ENCODE measurements around the gene HAPLN3. TPM values are rescaled to one million over a fixed set of nuclear protein-coding genes. Genes with fewer than 3 reads are reported as not detected.
"Not testable (repeated sequence)": the region's sequence is repeated elsewhere in the genome, so short reads cannot be mapped to it uniquely, and the experiment has no call there.

HAPLN3 gene
- 0.51 TPM for polyA plus RNA-seq (2012; ENCODE audit: insufficient read depth, insufficient read length, low read depth)

DNA sequence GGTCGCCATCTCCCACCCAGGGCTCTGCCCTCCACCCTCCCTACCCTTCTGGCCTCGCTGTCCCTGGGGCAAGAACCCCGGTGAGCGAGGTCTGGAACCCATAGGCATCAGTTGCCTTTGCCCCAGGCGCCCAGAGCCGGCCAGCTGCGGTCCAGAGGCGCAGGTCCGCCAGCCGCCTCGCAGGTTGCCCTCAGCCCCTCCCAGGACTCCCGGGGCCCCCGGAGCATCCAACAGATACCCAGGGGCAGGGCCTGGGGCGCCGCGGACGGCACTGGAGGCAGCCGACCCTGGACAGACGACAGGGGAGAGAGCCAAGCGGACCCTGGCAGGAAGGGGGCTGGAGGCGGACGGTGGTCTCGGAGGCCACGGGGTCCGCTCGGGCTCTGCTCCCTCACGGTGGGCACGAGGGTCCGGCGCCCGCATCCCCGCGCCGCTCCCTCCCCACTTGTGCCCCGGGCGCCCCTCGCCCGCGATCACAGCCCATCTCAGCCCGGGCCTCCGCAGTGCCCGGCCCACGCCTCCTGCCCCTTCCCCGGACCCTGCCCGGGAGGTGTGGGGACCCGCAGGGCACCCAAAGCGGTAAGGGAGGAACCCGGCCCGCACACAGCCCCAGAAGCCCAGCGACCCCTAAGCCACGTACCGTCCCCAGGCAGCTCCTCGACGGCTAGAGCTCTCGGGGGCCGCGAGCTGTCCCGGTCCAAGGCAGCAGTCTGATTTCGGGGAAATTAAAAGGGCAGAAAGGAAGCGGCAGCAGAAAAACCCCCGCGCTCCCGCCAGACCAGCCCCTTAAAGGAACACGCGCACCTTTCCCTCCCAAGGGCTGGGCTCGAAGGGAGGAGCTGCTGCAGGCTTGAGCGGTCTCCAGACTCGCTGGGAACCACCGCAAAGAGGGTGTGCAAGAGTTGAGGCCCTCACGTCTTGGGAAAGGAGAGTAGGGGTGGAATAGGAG, at the start of gene HAPLN3:
TSS of gene HAPLN3 (minus strand) at position 726 of the 949 bp plus-strand sequence. CDS start 8,246 bp downstream, outside the sequence.
- Histone ChIP-seq H3K4me3 (ENCODE audit: low read depth, low read length) (peak within 1 kb of the TSS; percentile 30), H3K9me3 (no peaks in the 10 kb centered on the region; the same call in 1 of the 2 replicates), H3K36me3 (no peaks in the 10 kb centered on the region), H3K4me1 (peaks cover 5% of the 10 kb centered on the region; the same call in 1 of the 2 replicates), H3K27me3 (peaks cover 20% of the 10 kb centered on the region)
- DNase-seq, result no peak
- TF ChIP-seq CTCF (IDR thresholded peaks at IDR 0.05; ENCODE audit: low read depth, low read length), result no peak

DNA sequence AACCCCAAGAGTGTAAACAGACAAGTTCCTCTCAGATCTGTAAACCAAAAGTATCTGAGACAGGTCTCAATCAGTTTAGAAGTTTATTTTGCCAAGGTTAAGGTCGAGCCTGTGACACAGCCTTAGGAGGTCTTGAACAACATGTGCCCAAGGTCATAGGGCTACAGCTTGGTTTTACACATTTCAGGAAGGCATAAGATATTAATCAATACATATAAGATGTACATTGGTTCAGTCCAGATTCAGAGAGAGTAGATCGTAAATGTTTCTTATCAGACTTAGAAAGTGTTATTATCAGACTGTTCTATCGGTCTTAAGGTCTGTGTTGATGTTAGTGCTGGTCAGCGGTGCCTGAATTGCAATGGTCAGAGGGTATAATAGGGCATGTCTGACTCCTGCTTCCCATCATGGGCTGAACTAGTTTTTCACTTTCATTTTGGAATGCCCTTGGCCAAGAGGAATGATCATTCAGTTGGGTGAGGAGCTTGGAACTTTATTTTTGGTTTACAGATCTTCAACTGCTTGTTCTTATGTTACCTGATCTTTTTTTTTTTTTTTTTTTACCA, 44.8 kb upstream of the HAPLN3 start:
- no peak overlapping the region for H3K4me3 ChIP-seq (ENCODE audit: low read depth, low read length)
- no peak for DNase-seq
- no peak for TF ChIP-seq CTCF (IDR thresholded peaks at IDR 0.05; ENCODE audit: low read depth, low read length)
- no peaks in the 10 kb centered on the region for H3K27me3 ChIP-seq
- no peaks in the 10 kb centered on the region for H3K9me3 ChIP-seq
- H3K36me3 ChIP-seq, result no peaks in the 10 kb centered on the region
- H3K4me1 ChIP-seq, result no peaks in the 10 kb centered on the region

- H3K4me1 ChIP-seq, result no peaks in the 10 kb centered on the region
- no peak for TF ChIP-seq CTCF (IDR thresholded peaks at IDR 0.05; ENCODE audit: low read depth, low read length)
- H3K27me3 ChIP-seq, result no peaks in the 10 kb centered on the region
- no peaks in the 10 kb centered on the region for H3K9me3 ChIP-seq
- H3K36me3 ChIP-seq, result no peaks in the 10 kb centered on the region
- DNase-seq, result no peak
- H3K4me3 ChIP-seq (ENCODE audit: low read depth, low read length), result no peak overlapping the region
Measured at GRCh38 chr15:88939486-88939806, 44.1 kb upstream of the HAPLN3 start.

DNA sequence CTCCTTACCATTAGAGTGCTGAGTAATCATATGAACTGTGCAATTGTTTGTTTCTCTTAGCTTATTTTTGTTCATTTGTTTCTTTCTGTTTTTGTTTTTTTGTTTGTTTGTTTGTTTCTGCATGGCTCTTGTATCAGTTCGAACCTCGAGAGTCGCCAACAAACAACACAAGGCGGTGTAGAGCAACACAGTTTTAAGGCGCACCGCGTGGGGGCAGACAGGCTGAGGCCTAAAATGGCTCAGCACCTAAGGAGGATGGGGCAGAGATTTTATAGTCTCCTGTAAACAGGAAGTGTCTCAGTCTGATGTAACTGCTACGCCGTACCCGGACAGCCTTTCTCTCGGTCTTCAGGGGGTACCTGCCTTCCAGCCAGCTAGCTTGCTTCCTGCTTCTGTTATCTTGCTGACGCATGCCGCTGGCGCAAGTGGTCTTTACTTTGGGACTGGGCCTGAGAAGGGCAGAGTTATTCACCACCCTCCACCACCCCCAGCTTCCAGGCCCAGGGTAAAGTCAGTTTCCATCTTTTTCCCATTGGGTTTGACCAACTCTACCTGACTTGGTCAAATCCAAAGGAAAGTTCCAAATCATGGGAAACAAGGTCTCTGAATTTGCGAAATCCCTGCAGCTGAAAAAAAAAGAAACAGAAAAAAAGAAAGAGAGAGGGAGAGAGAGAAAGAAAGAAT, 43.6 kb upstream of the HAPLN3 start:
- no peak for TF ChIP-seq CTCF (IDR thresholded peaks at IDR 0.05; ENCODE audit: low read depth, low read length)
- Histone ChIP-seq H3K4me3 (ENCODE audit: low read depth, low read length) (no peak overlapping the region), H3K27me3 (no peaks in the 10 kb centered on the region), H3K36me3 (no peaks in the 10 kb centered on the region), H3K4me1 (no peaks in the 10 kb centered on the region), H3K9me3 (no peaks in the 10 kb centered on the region)
- no peak for DNase-seq

DNA sequence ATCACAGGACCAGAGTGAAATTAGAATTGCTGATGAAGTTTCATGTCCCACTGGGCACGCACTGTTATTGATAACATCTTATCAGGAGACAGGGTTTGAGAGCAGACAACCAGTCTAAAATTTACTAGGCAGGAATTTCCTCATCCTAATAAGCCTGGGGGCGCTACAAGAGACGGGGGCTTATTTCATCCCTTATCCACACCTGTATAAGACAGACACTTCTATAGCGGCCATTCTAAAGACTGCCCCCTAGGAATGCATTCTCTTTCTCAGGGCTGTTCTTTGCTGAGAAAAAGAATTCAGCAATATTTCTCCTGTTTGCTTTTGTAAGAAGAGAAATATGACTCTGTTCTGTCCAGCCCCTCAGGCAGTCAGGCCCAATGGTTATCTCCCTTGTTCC, 39.1 kb upstream of the HAPLN3 start:
- not testable (repeated sequence) for H3K9me3 ChIP-seq; H3K36me3 ChIP-seq; H3K27me3 ChIP-seq; H3K4me1 ChIP-seq; H3K4me3 ChIP-seq (ENCODE audit: low read depth, low read length); DNase-seq

DNA sequence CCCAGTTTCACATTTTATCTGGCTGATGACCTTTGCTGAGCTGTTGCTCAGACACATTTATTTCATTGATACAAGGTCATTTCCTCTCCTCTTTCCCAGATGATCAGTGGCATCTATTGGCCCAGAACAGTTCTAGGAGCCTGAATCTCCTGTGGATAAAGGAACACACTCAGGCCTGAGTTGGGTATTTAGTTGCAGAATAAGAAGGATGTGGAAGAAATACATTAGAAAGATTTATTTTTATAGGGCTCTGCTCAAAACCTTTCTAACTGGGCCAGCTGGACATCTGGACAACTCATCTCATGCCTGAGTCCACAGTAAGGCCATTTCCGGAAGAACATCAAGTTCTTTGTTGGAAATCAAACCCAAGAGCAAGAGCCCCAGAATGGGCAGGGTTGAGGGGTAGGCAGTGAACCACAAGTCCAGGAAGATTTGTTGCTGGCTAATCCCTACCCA, 37.6 kb upstream of the HAPLN3 start:
- no peak for TF ChIP-seq CTCF (IDR thresholded peaks at IDR 0.05; ENCODE audit: low read depth, low read length)
- no peak overlapping the region for H3K4me3 ChIP-seq (ENCODE audit: low read depth, low read length)
- no peaks in the 10 kb centered on the region for H3K27me3 ChIP-seq
- H3K36me3 ChIP-seq, result no peaks in the 10 kb centered on the region
- H3K9me3 ChIP-seq, result no peaks in the 10 kb centered on the region
- no peaks in the 10 kb centered on the region for H3K4me1 ChIP-seq
- no peak for DNase-seq
